Mammary epithelial cell (primary cell): Measurements from ENCODE around the gene CACUL1.

Experiments used
- CTCF ChIP-seq, 2 donors: IDR thresholded peaks in 1 of 2; conservative IDR thresholded peaks in 1 of 2; 2 replicates each; pipeline ENCODE4 v1.5.1; 2011 to 2012; ENCODE audit warnings: inconsistent platforms in 2 of 2, low read length in 2 of 2, mild to moderate bottlenecking in 2 of 2, control low read depth in 1 of 2, low read depth in 1 of 2; ENCODE audit not compliant: insufficient read depth in 1 of 2; ENCODE audit errors: extremely low read depth in 1 of 2
- EZH2 ChIP-seq: IDR thresholded peaks from 2 replicates; pipeline ENCODE4 v1.6.1; 2012; ENCODE audit warnings: low read length, inconsistent platforms, borderline replicate concordance

GRCh38 chr10:118751265-118751664, 3.5 kb downstream of the CACUL1 start:
- no peak for TF ChIP-seq CTCF (conservative IDR thresholded peaks at IDR 0.05 in 1 of 2, IDR thresholded peaks at IDR 0.05 in 1 of 2; ENCODE audit: extremely low read depth in 1 of 2, insufficient read depth in 1 of 2, low read depth in 1 of 2, low read length in 2 of 2)
- TF ChIP-seq EZH2, result no peak
